ENCODE measurements around the gene U2AF1L4.

- TF ChIP-seq CTCF (conservative IDR thresholded peaks at IDR 0.05) (no peak), EZH2 (IDR thresholded peaks at IDR 0.05; ENCODE audit: low read depth) (no peak)
Measured at GRCh38 chr19:35745328-35746086, at the start of gene U2AF1L4, which contains the start of gene PSENEN.
